HG03342 (cell line): ENCODE measurements around the gene STAT1.

Experiments
- ATAC-seq: cut with Tn5 transposase; IDR thresholded peaks from one replicate; pipeline ENCODE4 v1.9.1; 2021; ENCODE audit warnings: mild to moderate bottlenecking, moderate library complexity; ENCODE audit not compliant: unreplicated experiment

The STAT1 gene

DNA sequence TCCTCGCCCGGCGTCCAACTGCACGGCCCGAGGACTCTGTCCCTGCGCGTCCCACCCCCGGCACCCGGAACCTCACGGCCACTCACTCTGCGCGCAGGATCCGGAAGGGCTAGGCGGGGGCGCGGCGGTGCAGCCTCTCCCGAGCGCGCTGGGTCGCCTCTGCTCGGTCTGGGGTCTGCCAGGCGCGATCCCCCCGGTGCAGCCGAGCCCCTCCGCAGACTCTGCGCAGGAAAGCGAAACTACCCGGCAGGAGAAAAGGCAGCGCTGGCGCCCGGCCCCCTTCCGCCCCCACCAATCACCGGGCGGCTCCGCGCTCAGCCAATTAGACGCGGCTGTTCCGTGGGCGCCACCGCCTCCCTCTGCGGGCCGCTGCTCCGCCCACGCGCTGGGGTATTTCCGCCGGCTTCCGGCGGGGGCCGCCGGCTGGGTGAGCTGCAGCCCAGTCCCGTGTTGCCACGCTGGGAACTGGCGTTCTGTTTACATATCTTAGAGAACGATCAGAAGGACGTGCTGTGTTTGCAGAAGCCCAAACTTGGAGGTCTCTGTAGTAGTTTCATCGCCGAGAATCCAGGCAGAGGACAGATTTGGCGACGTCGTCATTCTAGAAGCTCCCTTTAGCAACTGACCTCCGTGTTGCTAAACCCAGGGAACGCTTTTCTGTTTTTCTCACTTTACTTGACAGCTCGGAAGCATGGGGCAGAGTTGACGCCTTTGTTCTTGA, at the start of gene STAT1:
Gene STAT1, minus strand, starts transcription at position 240 of the 721 bp plus-strand sequence. CDS start 4,168 bp downstream, outside the sequence.
- peak; percentile 77 for ATAC-seq

DNA sequence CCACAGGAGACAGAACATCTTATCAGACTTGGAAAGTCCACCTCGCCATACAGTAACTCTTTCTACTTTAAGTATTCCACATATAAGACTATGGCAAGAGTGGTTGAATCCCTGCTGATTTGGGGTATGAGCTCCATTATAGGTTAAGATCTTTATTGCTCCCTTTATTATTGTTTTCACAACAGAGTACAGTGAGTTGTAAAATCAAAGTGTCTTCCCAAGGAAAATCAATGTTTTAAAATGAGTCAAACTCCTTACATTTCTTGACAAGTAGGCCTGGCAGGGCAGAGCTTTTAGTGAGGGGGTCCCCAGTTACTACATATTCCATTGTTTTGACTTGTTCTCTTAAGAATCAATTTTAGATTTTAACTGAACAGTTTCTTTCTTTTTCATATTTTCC, 49.6 kb upstream of the STAT1 start:
- no peak for ATAC-seq

DNA sequence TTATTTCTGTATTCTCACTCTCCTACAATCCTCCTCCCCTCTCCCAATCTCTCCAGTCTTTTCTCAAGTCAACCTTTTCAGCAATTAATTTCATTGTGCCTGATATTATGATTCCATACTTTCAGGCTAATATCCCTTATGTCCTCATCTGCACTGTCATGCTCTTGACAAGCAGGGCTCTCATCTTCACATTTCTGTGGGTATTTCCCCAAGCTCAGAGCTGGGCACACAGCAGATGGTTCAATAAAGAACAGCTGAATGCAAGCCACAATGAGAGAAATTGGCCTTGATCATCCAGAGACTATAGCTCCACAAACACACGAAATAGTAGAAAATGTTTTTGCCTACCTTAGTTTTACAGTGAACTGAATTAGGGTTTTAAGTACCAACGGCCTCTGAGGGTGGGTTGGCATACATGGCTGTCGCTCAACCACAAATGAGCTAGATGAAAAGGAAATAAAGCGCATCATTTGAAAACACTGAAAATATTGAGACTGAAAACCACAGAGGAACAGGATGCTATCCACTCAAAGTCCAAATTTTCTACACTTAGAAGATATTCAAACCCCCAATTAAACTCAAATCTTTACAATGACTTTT, 47.5 kb upstream of the STAT1 start:
- no peak for ATAC-seq

- ATAC-seq: no peak
These were observed 45.3 kb upstream of the STAT1 start for GRCh38 chr2:191059308-191059707.

DNA sequence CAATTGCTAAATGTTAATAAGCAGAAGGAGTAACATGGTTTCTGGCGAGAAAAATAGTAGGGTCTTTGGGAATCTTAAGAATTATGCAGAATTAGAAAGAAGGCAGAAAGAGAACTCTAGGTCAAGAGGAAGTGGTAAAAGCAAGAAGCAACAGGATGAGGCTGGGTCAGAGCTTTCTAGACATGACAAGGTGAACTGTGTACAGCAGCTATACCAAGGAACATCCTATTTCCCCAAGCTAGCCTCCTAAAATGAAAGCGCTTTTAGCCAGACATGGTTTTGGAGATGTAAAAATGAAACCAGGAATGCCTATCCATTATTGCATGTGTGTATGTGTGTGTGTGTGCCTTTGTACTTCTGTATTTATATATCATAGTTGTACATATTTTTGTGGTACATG, 42.3 kb upstream of the STAT1 start:
- ATAC-seq: no peak

DNA sequence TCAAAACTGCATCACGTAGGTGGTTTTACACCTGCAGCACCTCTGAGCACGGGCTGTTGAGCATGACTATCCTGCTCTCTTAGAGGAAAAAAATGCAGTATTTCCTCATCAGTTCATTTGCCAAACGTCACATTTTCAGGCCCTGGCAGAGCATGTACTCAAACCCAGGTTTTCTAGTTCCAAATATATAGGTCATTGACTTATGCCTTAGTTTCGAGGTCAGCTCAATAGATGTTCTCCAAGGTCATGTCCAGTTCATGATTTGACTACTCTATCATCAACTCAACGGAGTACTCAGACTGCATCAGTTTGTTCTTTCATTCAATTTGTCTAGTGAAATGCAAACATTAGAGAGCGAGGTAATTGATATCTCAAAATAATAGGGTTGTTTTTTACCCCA, 39.3 kb upstream of the STAT1 start:
- ATAC-seq: no peak

DNA sequence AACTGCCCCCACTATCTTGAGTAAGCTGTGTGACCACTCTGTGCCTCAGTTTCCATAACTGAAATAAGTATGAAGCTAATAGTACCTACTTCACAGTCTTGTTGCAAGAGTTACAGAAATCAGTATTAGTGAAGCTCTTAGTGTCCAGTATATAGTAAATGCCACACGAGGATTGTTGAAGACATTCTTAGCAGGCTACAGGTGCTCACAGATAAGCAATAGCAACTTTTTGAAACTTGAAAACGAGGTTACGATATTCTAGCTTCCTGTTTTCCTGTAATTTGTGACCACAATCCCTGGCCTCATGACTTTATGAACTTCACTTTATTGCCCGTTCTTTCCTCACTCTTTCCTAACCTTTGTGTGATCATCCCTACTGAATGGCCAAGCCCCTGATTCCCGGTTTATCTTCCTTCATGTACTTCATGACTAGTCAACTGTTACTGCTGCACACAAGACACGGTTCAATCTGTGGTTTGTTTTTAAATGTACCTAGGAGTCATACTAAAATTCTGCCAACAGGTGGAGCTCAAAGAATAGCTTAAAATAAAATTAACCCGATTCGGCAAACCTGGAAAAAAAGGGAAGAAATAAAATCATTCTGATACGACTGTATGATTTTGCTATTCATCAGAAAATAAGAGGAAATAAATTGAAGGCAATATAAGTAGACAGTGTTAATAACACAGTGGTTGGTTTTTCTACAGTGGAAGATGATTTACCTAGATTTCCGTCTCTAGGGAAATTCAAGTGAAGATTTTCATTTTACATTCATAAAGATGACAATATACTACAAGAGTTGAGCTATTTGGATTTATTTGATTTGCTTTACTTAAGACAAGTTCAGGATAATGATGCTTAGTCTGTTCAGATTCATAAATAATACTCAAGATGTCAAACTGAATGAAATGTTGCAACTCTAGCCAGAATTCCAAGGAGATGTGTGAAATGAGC, 38.1 kb upstream of the STAT1 start:
- peak; percentile 51 for ATAC-seq

DNA sequence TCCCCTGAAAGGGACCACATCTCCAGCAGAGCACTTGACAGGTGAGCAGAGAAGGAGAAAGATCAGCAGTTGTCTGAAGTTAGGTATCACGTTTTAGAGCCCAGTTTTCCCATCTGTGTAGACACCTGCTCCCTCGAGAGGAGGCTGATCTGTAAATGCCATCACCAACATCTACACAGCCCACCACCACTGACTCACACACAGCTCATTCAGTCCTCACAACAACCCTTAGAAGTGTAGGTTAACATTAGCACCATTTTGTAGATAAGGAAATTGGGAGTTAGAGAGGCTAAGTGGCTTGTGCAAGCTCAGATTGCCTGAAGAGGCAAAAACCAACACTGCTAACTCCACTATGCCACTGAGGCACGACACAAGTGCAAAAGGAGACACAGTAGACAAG, 37.2 kb upstream of the STAT1 start:
- no peak for ATAC-seq

DNA sequence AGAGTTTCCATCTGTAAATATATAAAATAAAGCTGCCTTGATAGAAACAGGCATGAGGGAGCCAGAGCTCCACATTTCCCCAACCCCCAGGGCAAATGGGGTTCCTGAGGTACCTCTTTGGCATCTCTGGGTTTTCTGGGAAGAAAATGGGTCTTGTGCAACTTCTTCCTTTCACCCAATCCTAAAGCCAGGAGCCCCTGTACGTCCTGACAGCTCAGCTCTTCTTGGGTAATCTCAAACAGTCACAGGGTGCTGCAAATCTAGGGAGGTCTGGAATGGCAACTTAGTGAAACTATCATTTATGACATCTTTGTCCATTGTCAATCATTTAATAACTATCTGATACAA, 36.6 kb upstream of the STAT1 start:
- no peak for ATAC-seq

DNA sequence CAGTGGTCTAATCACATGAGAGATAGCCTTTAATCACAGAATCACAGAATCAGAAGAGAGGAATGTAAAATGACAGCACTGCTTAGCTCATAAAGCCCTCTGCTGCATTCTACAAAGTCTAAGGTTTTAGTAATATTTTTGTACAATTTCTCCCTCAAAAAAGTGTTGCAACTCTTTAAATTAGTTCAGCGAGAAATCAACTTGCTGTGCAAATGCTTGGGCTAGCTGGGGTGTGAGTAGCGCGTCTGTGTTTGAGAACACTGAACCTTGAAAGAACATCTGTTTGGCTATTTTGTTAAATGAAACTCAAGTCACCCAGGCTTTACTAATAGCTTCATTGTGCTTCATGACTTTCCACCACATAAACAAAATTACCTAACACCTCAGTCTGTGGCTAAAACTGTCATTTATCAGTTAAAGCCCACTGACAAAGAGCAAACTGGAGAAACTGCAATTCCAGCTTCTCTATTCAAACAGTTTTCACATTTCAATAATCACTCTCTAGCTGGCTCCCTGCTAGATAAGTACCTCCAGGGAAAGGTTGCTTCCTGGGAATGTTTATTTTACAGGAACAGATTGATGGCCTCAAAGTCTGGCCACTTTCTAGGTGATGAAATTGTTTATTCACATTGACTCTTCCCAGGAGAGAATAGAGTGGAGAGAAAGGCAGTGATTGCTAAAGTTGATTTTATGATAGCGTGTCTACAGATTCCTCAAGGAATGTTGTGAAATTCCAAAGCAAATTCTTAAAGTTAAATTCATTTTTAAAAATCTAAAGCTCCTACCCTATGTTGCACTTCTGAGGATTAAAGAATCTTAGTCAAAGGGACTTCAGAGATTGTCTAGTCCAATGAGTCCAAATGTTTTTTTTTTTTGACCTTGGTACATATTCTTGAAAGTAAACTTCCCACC, 36.0 kb upstream of the STAT1 start:
- peak; percentile 85 for ATAC-seq

DNA sequence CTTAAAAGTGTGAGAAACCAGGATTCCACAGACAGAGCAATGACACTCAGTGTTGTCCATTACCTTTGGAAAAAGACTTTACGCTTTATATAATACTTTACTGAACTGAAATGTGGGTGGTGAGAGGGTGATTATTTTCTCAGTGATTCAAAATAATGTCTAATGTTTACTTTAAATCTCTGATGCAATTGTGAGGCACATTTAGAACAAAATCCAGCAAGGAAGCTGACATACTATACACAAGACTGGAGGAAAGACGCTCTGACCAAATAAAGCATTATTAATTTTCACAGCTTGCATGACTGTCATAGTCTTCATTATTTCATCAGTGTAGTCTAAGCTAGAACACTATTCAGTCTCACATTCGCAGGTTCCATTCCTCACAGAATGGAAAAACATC, 34.1 kb upstream of the STAT1 start:
- no peak for ATAC-seq

GRCh38 chr2:191045141-191045540, 31.2 kb upstream of the STAT1 start:
- ATAC-seq: no peak

GRCh38 chr2:191043438-191043837, 29.5 kb upstream of the STAT1 start:
- ATAC-seq: no peak

DNA sequence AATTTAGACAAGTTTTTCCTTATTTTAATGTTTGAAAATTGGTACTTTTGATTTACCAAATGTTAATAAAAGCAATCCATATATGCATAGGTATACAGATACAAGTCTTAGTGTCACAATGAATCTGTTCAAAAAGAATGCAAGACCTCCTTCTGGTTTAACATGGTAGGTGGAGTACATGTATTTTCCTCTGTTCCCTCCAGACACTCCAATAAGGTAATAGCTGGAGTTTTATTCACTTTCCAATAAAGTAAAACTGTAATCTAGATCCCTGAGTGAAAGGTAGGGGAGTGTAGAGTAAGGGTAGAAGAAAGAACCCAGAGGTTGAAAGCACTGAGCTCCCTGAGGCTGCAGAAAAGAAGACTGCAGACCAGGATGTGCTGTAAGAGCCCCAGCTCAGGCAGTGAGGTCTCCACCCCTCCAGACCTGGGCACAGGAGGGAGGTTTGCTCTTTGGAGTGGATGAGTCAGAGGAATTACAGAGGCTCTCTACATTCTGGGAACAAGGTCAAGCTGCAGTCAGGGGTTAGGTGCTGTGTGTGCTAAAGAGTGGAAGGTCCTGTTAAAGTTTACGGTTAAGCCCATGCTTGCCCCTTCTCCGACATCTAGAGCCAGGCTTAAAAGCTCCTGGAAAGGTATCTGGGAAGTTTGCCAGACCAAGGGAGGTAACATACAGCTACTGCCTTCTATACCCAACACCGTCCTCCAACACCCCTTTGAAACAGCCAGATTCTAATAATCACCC, 27.6 kb upstream of the STAT1 start:
- no peak for ATAC-seq

DNA sequence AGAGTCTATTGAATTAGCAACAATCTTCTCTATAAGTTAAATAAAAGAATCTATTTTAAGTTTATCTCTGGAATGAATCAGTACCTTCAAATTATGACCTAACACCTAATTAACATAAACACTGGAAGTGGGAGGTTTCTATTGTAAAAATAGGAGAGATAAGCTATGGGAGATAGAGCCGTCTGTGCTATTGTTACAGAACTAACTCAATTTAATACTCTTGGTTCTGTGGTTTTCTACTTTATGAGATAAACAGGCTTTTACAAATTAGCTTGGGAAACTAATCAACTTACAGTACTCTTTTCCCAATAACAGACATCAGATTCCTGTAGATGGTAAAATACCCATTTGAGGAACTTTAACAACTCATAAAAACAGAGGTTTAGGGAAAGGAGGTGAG, 25.6 kb upstream of the STAT1 start:
- no peak for ATAC-seq

DNA sequence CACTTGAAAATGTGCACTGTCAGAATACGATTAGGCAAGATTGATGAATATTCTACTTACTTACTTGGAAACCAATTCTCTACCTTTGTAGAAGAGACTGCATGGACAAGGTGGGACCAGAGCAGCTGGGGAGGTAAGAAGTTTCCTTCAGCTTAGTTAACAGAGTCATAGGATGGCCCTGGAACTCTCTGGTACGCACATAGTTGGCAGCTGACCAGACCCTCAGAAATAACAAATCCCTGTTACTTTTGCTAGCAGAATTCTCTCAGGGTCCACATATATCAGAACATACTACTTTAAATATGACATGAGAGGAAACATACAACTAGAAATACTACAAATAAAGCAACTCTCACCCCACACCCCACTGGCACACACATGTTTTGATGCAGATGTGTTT, 24.8 kb upstream of the STAT1 start:
- no peak for ATAC-seq

DNA sequence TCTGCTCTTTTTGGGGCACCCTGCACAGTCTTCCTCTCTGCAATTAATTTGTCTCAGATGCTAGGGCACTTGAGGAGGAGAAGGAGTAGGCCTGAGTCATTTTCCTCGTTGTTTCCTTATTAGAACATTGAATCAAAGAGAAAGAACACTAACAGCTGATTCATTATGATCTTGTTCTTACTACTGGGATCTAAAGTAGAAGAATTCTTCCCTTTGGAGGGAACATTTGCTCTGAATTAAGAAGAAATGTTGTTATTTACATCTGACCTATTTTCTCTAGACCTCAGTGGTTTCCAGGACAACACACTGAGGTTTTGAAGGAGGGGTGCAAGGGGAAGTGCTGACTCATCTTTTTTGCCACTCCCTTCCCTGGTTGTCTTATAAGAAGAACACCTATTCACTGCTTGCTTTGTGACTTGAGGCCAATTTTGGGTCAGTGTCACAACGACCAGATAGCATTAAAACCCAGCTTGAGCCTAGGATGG, 24.3 kb upstream of the STAT1 start:
- ATAC-seq: no peak

DNA sequence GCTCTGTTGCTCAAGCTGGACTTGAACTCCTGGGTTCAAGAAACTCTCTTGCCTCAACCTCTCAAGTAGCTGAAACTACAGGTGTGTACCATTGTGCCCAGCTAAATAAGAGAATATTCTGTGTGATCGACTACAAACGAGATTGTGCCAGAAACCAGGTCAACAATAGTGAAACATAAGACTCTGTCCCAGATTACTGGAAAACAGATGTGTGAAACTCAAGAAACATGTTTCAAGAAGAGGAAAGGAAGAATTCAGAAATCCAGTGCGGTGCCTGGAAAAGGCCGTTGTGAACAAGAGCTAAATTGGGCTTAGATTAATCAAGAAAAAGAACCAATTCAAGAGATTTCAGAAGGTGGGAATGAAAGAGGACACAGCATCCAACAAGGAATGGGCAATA, 23.4 kb upstream of the STAT1 start:
- ATAC-seq: no peak

DNA sequence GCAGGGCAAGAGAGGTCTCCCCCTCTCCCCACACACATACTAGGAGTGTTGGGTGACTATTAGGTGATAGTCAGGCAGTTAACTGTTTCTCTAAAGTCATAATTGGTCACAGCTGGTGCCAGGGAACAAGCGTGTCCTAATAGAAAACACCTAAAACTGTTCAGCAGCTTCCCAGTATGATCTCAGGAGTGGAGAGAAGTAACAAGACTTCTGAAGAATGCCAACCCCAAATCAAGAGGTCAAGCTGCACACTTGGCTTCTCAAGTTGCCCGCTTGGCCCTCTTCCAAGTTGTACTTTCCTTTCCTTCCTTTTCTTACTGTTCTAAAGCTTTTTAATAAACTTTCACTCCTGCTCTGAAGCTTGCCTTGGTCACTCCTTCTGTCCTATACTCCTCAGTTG, 22.4 kb upstream of the STAT1 start:
- ATAC-seq: no peak
